SK-N-SH treated with all-trans-retinoic acid at 6 μM for 48 hours (cell line): Measurements from ENCODE around the gene TMEM41A.

Experiments used
- ATAC-seq: fragments of 200-7000 bp; cut with Tn5 transposase; 3 replicates; pipeline ENCODE4 v1.9.1; 2020; ENCODE audit warnings: mild to moderate bottlenecking, moderate library complexity
- ARNTL ChIP-seq: fragments of 450-650 bp; formaldehyde crosslinking; IDR thresholded peaks from 2 replicates; pipeline ENCODE4 v1.5.0; 2020; ENCODE audit warnings: low read depth, mild to moderate bottlenecking, moderate library complexity, borderline replicate concordance
- BACH2 ChIP-seq: fragments of 250-450 bp; sonication (Bioruptor Pico); IDR thresholded peaks from 2 replicates; pipeline ENCODE4 v1.9.0; 2021; ENCODE audit warnings: mild to moderate bottlenecking, borderline replicate concordance
- CSDC2 ChIP-seq: fragments of 250-450 bp; sonication (Bioruptor Pico); IDR thresholded peaks from 2 replicates; pipeline ENCODE4 v1.5.0; 2020; ENCODE audit warnings: mild to moderate bottlenecking, moderate library complexity
- CSRNP3 ChIP-seq: fragments of 250-450 bp; sonication (Bioruptor Pico); IDR thresholded peaks from 2 replicates; pipeline ENCODE4 v1.5.1; 2021; ENCODE audit warnings: mild to moderate bottlenecking, moderate library complexity
- ISL1 ChIP-seq: fragments of 250-450 bp; sonication (Bioruptor Pico); IDR thresholded peaks from 2 replicates; pipeline ENCODE4 v2.1.2; 2022; ENCODE audit warnings: mild to moderate bottlenecking, moderate library complexity
- OSR1 ChIP-seq: fragments of 250-450 bp; sonication (Bioruptor Pico); IDR thresholded peaks from 2 replicates; pipeline ENCODE4 v1.8.0; 2022; ENCODE audit warnings: moderate library complexity, mild to moderate bottlenecking, inconsistent platforms
- PATZ1 ChIP-seq: fragments of 250-450 bp; sonication (Bioruptor Pico); IDR thresholded peaks from 2 replicates; pipeline ENCODE4 v1.8.0; 2020; ENCODE audit warnings: mild to moderate bottlenecking, moderate library complexity, borderline replicate concordance
- POU6F1 ChIP-seq: fragments of 250-450 bp; sonication (Bioruptor Pico); IDR thresholded peaks from 2 replicates; pipeline ENCODE4 v1.8.0; 2021; ENCODE audit warnings: low read depth, mild to moderate bottlenecking, moderate library complexity, borderline replicate concordance
- PPARA ChIP-seq: fragments of 250-450 bp; sonication (Bioruptor Pico); IDR thresholded peaks from 2 replicates; pipeline ENCODE4 v1.5.0; 2020; ENCODE audit warnings: mild to moderate bottlenecking, borderline replicate concordance
- SNAI2 ChIP-seq: fragments of 250-450 bp; sonication (Bioruptor Pico); IDR thresholded peaks from 2 replicates; pipeline ENCODE4 v1.5.0; 2020; ENCODE audit warnings: mild to moderate bottlenecking, moderate library complexity
- TCF4 ChIP-seq: fragments of 250-450 bp; sonication (Bioruptor Pico); IDR thresholded peaks from 2 replicates; pipeline ENCODE4 v1.8.0; 2021; ENCODE audit warnings: mild to moderate bottlenecking, moderate library complexity, borderline replicate concordance
- TOX ChIP-seq: fragments of 250-450 bp; sonication (Bioruptor Pico); IDR thresholded peaks from 2 replicates; pipeline ENCODE4 v1.8.0; 2021; ENCODE audit warnings: mild to moderate bottlenecking, moderate library complexity, borderline replicate concordance
- ZC3H10 ChIP-seq: fragments of 250-450 bp; sonication (Bioruptor Pico); IDR thresholded peaks from 2 replicates; pipeline ENCODE4 v1.5.1; 2021; ENCODE audit warnings: mild to moderate bottlenecking, moderate library complexity
- ZFP3 ChIP-seq: fragments of 250-450 bp; sonication (Bioruptor Pico); IDR thresholded peaks from 2 replicates; pipeline ENCODE4 v1.5.0; 2020; ENCODE audit warnings: mild to moderate bottlenecking, moderate library complexity
- ZFP30 ChIP-seq: fragments of 450-650 bp; formaldehyde crosslinking; IDR thresholded peaks from 2 replicates; pipeline ENCODE4 v1.5.0; 2022; ENCODE audit warnings: mild to moderate bottlenecking, moderate library complexity
- ZNF565 ChIP-seq: fragments of 450-650 bp; formaldehyde crosslinking; conservative IDR thresholded peaks from 2 replicates; pipeline ENCODE4 v1.5.0; 2020; ENCODE audit warnings: low read depth, mild to moderate bottlenecking, moderate library complexity
- ZNF70 ChIP-seq: fragments of 450-650 bp; formaldehyde crosslinking; IDR thresholded peaks from 2 replicates; pipeline ENCODE4 v1.5.0; 2020; ENCODE audit warnings: mild to moderate bottlenecking, moderate library complexity
- ZNF8 ChIP-seq: fragments of 450-650 bp; formaldehyde crosslinking; IDR thresholded peaks from 2 replicates; pipeline ENCODE4 v1.5.0; 2020; ENCODE audit warnings: mild to moderate bottlenecking, moderate library complexity

The TMEM41A gene

DNA sequence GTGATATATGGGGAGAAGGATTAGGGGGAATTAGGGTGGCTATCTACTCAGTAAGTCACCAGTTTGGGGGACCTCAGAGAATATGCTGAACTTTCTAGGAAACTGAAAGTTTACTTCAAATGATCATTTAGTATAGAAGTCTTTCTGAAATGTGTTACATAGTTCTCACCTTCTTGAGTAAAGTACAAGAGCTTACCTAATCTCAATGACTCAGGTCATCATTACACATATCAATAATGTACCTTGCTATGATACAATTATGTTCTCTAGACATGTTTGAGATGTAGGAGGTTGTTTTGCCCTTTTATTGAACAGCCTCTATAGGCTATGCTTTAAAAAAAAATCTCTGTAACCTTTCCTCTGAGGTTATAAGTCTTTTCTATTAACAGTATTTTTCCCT, 50.7 kb downstream of the TMEM41A start:
- no peak for ATAC-seq
- TF ChIP-seq POU6F1 (no peak), PATZ1 (CRISPR knock-in tag) (no peak), ISL1 (CRISPR knock-in tag) (no peak), PPARA (no peak), ZC3H10 (CRISPR knock-in tag) (no peak), TCF4 (CRISPR knock-in tag) (no peak)

GRCh38 chr3:185444329-185444728, 54.5 kb downstream of the TMEM41A start:
- ATAC-seq: no peak
- TF ChIP-seq ZNF565 (CRISPR knock-in tag): no peak
- TF ChIP-seq TCF4 (CRISPR knock-in tag): no peak
- TF ChIP-seq PPARA: no peak
- no peak for TF ChIP-seq ARNTL (CRISPR knock-in tag)
- no peak for TF ChIP-seq OSR1 (CRISPR knock-in tag)
- TF ChIP-seq TOX (CRISPR knock-in tag): no peak
- TF ChIP-seq ISL1 (CRISPR knock-in tag): no peak
- no peak for TF ChIP-seq ZNF70 (CRISPR knock-in tag)
- TF ChIP-seq POU6F1: no peak
- TF ChIP-seq BACH2 (CRISPR knock-in tag): no peak
- TF ChIP-seq ZFP30 (CRISPR knock-in tag): no peak
- no peak for TF ChIP-seq CSDC2 (CRISPR knock-in tag)
- TF ChIP-seq PATZ1 (CRISPR knock-in tag): no peak
- TF ChIP-seq ZFP3: no peak

DNA sequence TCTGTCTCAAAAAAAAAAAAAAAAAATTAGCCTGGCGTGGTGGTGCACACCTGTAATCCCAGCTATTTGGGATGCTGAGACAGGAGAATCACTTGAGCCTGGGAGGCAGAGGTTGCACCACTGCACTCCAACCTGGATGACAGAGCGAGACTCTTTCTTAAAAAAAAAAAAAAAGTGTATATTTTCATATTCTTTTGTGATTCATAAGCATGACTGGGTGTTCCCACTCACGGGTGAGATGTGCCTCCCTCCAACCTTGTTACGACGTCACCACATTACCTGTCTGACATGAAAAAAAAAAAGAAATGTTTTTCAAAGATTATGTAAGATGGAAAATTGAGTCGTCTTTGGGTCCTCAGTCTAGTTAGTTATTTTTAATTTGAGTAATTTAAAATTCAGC, 56.8 kb downstream of the TMEM41A start:
- no peak for ATAC-seq
- TF ChIP-seq ARNTL (CRISPR knock-in tag) (no peak), SNAI2 (CRISPR knock-in tag) (no peak), PPARA (no peak), ZNF8 (CRISPR knock-in tag) (no peak), ZFP3 (no peak), CSRNP3 (no peak), POU6F1 (no peak), CSDC2 (CRISPR knock-in tag) (no peak)
